Measurements from ENCODE around the gene CYP3A5.
"Not testable (repeated sequence)": the region's sequence is repeated elsewhere in the genome, so short reads cannot be mapped to it uniquely, and the experiment has no call there.

Gene CYP3A5

DNA sequence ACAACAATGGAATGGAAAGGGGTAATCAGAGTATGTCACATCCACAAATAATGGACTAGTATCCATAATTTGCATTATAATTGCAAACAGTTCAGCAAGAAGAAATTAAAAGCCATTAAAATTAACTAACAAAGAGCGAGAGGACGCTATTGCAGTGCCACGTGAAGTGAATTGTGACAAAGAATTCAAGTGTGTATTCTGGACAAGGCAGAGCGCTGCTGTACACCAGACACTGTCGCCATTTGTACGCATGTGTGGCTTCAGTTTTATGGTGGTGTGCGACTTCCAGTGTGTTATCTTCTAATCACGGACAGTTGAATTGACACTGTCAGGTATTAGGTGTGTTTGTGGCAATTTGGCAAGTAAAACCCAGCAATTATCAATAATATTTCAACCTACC lies 11.3 kb downstream of the CYP3A5 start:
- DNase-seq (ENCODE audit: extremely low spot score), result no peak
- CTCF ChIA-PET, result no interaction called here
- POLR2A ChIA-PET, result no interaction called here
- TF ChIP-seq, protein P1, sequence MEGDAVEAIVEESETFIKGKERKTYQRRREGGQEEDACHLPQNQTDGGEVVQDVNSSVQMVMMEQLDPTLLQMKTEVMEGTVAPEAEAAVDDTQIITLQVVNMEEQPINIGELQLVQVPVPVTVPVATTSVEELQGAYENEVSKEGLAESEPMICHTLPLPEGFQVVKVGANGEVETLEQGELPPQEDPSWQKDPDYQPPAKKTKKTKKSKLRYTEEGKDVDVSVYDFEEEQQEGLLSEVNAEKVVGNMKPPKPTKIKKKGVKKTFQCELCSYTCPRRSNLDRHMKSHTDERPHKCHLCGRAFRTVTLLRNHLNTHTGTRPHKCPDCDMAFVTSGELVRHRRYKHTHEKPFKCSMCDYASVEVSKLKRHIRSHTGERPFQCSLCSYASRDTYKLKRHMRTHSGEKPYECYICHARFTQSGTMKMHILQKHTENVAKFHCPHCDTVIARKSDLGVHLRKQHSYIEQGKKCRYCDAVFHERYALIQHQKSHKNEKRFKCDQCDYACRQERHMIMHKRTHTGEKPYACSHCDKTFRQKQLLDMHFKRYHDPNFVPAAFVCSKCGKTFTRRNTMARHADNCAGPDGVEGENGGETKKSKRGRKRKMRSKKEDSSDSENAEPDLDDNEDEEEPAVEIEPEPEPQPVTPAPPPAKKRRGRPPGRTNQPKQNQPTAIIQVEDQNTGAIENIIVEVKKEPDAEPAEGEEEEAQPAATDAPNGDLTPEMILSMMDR (IDR thresholded peaks at IDR 0.05; ENCODE audit: control extremely low read depth, extremely low read depth, low read depth, missing control alignments), result no peak

DNA sequence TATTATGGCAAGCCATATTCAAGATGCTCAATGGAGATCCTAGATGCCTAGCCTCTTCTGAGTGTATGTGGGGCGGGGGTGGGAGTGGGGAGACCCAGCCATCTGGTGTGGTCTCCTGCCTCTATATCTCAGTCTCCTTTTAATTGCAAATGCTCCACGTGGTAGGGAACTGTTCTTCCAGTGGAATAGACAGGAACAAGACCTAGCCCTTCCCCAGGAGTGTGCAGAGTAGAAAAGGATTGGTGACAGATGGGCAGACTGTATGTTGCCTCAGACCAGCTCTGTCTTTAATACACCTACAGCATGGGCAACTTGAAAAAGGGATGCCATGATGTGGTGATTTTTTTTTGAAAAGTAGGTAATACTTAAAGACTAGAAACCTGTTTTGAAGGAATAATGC lies 12.6 kb downstream of the CYP3A5 start:
- ChIA-PET POLR2A (no interaction called here), CTCF (no interaction called here)
- TF ChIP-seq, protein P1 (IDR thresholded peaks at IDR 0.05; ENCODE audit: control extremely low read depth, extremely low read depth, low read depth, missing control alignments), result no peak

DNA sequence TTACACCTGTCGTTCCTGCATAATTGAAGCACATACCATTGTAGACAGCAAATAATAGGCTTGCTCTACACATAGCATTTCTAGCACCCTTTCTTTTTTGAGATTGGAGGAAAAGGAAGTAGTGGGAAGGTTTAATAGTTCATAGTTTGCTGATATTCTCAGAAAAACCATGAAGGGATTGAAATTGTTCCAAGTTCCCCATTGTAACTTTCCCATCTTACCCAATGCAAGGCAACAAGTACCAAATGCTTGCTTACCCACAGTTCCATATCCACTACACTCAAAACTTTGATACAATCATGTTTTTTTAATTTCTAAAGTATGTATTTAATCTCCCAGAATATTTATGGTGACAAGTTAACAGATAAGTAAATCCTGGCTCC lies 13.8 kb downstream of the CYP3A5 start:
- ChIA-PET POLR2A (no interaction called here), CTCF (no interaction called here)
- TF ChIP-seq, protein P1 (IDR thresholded peaks at IDR 0.05; ENCODE audit: control extremely low read depth, extremely low read depth, low read depth, missing control alignments), result no peak
- no peak for DNase-seq (ENCODE audit: extremely low spot score)

More for the DNA sequence above, 12.6 kb downstream of the CYP3A5 start:
- DNase-seq (ENCODE audit: extremely low spot score), result no peak

DNA sequence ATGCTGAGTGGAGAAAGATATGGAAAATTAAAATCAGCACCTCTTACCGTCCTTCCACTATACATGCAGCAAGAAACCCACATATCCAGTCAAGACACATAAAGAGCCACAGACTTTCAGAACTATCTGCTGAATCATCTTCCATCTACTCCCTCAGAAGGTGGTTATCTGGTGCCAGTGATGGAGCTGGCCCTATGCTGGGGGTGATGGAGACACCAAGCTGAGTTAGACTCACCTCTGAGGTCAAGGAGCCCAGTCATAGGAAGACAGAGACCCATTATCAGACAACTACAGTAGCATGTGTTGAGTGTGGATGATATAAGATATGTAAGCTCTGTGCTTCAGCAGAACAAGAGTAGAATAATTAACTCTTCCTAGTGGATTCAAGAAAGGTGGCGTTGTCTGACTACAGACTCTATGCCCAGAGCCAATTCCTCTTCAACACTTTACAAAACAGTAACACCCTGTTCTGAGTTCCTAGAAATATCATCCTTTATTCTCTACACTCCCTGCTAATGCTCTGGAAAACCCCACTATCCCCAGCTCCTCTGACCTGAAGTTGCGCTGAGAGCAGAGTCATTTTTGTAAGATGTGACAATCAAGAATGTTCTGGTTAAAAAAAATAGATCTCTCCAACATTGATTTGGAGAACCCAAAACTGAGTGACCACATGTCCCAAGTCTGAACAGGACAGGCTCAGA lies 14.3 kb downstream of the CYP3A5 start:
- CTCF ChIA-PET, result no interaction called here
- TF ChIP-seq, protein P1 (IDR thresholded peaks at IDR 0.05; ENCODE audit: control extremely low read depth, extremely low read depth, low read depth, missing control alignments), result no peak
- no peak for DNase-seq (ENCODE audit: extremely low spot score)
- POLR2A ChIA-PET, result no interaction called here

DNA sequence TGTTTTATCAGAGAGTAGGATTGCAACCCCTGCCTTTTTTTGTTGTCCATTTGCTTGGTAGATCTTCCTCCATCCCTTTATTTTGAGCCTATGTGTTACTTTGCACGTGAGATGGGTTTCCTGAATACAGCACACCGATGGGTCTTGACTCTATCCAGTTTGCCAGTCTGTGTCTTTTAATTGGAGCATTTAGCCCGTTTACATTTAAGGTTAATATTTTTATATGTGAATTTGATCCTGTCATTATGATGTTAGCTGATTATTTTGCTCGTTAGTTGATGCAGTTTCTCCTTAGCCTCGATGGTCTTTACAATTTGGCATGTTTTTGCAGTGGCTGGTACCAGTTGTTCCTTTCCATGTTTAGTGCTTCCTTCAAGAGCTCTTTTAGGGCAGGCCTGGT lies 21.9 kb downstream of the CYP3A5 start:
- CTCF ChIA-PET; DNase-seq (ENCODE audit: extremely low spot score); POLR2A ChIA-PET: not testable (repeated sequence)

DNA sequence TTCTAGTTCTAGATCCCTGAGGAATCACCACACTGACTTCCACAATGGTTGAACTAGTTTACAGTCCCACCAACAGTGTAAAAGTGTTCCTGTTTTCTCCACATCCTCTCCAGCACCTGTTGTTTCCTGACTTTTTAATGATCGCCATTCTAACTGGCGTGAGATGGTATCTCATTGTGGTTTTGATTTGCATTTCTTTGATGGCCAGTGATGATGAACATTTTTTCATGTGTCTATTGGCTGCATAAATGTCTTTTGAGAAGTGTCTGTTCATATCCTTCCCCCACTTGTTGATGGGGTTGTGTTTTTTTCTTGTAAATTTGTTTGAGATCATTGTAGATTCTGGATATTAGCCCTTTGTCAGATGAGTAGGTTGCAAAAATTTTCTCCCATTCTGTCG lies 25.2 kb downstream of the CYP3A5 start:
- POLR2A ChIA-PET; DNase-seq (ENCODE audit: extremely low spot score); CTCF ChIA-PET: not testable (repeated sequence)

DNA sequence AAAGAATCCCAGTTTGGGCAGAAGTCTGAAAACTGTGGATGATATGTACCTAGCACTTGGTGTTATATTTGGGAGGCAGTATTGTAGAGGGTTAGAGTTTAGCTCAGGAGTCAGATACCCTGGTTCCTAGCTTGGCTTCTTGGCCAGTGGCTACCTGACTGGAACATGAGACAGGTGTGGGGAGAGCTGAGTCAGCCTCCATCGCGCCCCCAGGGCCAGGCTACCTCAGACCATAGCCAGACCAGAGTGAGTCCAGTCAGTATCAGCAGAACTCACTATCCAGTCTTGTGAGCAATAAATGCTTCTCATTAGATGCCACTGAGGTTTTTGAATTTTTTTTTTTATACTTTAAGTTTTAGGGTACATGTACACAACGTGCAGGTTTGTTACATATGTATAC lies 26.0 kb downstream of the CYP3A5 start:
- ChIA-PET CTCF (no interaction called here), POLR2A (no interaction called here)
- DNase-seq (ENCODE audit: extremely low spot score), result no peak
- TF ChIP-seq, protein P1 (IDR thresholded peaks at IDR 0.05; ENCODE audit: control extremely low read depth, extremely low read depth, low read depth, missing control alignments), result no peak

DNA sequence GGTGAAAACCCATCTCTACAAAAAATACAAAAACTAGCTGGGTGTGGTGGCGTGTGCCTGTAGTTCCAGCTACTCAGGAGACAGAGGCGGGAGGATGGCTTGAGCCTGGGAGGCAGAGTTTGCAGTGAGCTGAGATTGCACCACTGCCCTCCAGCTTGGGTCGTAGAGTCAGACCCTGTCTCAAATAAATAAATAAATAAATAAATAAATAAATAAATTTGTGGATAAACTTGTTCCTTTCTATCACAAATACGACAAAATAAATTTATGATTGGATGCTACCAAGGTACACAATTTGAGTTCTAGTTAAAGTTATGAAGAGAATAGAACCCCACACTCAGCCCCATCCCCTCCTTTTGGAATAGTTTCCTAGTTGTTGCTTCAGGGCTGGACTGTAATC lies 26.5 kb downstream of the CYP3A5 start:
- CTCF ChIA-PET; POLR2A ChIA-PET; DNase-seq (ENCODE audit: extremely low spot score): not testable (repeated sequence)

Data from GM10248 (cell line).